GM18517 (cell line): ENCODE data around the gene GDPD1.
"Not testable (repeated sequence)": the region's sequence is repeated elsewhere in the genome, so short reads cannot be mapped to it uniquely, and the experiment has no call there.

Experiments
- ATAC-seq: cut with Tn5 transposase; IDR thresholded peaks from one replicate; pipeline ENCODE4 v1.9.1; 2021; ENCODE audit warnings: mild to moderate bottlenecking, moderate library complexity; ENCODE audit not compliant: unreplicated experiment

Gene GDPD1

DNA sequence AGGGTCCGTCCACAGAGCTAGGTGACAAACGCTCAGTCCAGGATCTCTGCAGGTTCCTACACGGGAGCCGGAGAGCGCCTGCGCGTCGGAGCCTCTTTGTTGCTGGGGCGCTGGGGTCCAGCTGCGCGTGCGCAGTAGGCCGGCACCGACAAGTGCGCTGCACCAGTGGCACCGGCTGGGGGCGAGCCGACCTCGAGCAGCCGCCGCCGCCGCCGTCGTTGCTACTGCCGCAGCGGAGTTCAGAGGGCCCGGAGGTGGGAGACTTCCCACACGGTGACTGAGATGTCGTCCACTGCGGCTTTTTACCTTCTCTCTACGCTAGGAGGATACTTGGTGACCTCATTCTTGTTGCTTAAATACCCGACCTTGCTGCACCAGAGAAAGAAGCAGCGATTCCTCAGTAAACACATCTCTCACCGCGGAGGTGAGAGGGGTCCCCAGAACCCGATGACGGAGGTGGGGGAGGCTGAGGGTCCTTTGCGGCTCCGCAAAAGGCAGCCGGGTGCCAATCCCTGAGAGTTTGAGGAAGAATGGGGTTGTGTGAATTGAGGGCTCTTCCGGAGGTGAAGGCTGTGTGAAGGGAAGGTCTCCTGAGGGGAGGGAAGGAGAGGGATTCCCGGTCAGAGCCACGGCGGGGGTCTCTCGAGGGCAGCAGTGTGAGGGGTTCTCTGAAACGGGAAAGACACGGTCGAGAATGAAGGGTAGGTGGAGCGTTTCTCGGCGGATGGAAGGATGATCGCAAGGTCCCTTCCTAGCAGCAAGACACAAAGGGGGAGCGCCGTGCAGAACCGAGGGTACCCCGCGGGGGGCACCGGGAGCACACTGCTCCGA, at the start of gene GDPD1:
TSS of gene GDPD1 (plus strand) at position 184 of the 831 bp plus-strand sequence. CDS start at position 283, 99 bp downstream.
- peak; percentile 85 for ATAC-seq

DNA sequence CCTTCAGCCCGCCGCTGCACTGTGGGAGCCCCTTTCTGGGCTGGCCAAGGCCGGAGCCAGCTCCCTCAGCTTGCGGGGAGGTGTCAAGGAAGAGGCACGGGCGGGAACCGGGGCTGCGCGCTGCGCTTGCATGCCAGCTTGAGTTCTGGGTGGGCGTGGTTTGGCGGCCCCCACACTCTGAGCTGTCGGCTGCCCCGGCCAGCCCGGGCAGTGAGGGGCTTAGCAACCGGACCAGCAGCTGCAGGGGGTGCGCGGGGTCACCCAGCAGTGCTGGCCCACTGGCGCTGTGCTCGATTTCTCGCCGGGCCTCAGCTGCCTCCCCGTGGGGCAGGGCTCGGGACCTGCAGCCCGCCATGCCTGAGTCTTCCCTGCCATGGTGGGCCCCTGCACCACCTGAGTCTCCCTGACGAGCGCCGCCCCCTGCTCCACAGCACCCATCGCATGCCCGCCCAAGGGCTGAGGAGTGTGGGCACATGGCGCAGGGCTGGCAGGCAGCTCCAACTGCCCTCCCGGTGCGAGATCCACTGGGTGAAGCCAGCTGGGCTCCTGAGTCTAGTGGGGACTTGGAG, 47.8 kb upstream of the GDPD1 start:
- no peak for ATAC-seq

DNA sequence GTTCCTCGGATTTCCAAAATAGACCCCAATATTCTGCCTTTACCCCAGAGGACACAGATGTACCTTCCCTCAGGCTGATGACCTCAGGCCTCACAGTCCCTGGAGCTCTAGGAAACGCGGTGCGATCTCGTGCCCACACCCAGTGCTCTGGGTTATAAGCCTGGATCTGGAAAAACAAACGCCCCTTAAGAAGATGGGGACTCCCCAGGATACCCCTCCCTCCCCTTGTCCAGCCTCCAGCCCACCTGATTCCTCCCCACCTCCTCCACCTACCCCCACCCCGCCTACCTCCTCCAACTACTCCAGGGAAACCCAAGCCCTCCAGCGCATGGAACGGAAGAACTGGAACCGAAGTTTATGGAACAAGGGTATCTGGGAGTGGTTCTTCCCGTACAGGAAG, 45.6 kb upstream of the GDPD1 start:
- no peak for ATAC-seq

DNA sequence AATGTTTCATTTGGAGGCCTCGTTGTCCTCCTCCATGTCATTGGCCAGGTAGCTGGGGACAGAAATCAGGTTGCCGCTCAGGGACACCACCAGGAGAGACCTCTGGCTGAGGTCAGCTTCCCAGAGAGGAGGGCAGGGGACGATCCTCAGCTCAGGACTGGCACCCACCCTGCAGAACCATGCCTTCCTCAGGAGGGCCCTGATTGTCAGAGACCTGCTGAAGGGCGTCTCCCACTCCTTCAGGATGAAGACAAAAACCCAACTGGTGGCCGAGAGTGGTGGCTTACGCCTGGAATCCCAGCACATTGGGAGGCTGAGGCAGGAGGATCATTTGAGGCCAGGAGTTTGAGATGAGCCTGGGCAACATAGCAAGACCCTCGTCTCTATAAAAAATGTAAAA, 45.2 kb upstream of the GDPD1 start:
- no peak for ATAC-seq

DNA sequence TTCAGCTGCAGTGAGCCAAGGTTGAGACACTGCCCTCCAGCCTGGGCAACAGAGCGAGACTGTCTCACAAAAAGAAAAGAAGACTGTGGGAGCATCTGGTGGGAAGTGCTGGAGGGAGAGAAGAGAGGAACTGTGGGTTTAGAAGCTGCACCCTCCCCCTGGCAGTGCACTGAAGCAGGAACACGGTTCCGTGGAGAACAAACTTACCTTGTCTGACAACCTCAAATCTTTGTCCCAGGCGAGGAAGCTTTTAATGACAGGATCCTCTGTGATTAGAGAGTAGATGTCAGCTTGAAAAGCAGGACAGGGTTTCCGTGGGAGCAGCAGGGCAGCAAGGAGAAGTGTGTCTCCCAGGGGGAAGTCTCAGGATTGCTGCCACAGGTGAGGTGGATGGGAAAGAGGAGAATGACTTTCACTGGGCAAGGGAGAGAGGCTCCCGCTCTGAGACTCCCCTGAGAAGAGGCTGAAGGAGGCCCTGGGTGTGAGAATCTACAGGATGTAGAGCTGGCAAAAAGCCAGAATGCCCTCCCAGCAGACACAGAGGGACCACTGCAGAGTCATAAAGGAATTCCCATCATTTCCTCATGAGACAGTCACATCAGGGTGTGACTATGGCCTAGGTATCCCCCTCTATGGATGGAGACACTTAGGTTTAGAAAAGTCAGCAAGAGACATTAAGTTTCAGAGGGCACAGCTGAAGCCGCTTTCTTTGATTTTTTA, 41.9 kb upstream of the GDPD1 start:
- ATAC-seq, result no peak

DNA sequence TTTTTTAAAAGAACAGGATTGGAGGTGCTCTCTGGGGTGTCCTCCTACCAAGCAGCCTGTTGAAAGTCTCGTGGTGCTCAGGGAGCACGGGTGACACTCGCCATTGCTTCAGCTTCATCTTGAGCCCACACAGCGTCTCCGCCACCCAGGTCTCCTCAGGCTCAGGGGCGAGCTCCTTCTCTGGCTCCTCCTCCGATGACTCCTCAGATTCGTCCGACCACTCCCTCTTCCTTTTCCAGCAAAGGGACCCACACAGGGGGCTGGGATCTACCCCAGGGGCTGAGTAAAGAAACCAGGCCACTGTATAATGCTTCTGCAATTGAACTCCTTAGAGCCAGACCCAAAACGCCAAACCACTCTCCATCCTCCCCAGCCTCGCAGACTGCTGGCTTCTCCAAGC, 40.7 kb upstream of the GDPD1 start:
- ATAC-seq, result not testable (repeated sequence)

DNA sequence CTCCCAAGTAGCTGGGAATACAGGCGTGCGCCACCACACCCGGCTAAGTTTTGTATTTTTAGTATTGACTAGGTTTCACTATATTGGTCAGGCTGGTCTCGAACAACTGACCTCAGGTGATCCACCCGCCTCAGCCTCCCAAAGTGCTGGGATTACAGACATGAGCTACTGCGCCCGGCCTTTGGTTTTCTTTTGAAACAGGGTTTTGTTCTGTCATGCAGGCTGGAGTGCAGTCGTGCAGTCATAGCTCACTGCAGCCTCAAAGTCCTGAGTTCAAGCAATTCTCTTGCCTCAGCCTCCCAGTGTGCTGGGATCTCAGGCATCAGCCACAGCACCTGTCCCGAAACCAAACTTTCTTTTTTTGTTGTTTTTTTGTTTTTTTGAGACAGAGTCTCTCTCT, 39.7 kb upstream of the GDPD1 start:
- no peak for ATAC-seq

DNA sequence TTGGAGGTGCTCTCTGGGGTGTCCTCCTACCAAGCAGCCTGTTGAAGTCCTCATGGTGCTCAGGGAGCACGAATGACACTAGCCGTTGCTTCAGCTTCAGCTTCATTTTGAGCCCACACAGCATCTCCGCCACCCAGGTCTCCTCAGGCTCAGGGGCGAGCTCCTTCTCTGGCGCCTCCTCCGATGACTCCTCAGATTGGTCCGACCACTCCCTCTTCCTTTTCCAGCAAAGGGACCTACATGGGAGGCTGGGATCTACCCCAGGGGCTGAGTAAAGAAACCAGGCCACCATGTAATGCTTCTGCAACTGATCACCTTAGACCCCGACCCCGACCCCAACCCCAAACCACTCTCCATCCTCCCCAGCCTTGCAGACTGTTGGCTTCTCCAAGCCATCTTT, 38.8 kb upstream of the GDPD1 start:
- ATAC-seq, result no peak

DNA sequence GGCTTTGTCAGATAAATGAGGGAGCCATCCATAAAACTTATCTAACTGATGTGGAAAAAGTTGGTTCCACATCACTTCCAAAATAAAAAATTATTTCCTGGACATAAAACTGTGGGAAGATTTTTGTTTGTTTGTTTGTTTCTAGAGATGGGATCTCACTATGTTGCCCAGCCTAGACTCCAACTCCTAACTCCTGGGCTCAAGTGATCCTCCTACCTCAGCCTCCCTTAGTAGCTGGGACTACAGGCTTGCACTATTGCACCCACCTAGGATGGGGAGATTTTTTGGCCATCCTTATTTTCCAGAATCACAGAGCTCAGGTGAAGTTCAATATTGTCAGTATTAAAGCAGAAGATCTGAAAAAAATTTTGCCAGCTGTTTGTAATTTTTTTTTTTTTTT, 34.3 kb upstream of the GDPD1 start:
- ATAC-seq, result no peak

DNA sequence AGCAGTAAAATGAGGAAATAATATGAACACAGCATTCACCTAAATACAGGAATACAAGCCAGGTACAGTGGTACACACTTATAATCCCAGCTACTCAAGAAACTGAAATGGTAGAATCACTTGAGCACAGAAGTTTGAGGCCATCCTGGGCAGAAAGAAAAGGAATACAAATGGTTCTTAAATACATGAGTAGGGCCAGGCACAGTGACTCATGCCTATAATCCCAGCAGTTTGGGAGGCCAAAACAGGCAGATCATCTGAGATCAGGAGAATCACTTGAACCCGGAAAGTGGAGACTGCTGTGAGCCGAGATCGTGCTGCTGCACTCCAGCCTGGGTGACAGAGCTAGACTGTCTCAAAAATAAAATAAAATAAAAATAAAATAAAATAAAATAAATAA, 33.5 kb upstream of the GDPD1 start:
- ATAC-seq, result no peak

DNA sequence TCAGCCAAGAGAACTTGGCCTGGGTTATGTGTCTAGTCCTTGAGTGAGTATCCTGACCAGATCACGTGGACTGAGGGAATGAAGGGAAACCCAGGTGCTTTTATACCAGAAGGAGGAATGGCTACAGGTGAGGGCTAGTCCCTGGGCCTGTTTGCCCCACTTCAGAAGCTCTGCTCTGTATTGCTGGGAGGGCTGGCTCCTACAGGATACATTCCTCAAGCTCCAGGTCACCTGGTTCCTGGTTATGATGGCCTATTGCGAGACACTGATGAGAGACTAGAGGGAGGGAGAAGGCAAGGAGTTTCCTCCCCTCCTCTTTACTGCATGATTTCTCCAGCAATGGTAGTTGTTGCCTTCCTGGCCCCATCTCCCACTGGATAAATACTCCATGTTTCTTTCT, 29.5 kb upstream of the GDPD1 start:
- ATAC-seq, result no peak

DNA sequence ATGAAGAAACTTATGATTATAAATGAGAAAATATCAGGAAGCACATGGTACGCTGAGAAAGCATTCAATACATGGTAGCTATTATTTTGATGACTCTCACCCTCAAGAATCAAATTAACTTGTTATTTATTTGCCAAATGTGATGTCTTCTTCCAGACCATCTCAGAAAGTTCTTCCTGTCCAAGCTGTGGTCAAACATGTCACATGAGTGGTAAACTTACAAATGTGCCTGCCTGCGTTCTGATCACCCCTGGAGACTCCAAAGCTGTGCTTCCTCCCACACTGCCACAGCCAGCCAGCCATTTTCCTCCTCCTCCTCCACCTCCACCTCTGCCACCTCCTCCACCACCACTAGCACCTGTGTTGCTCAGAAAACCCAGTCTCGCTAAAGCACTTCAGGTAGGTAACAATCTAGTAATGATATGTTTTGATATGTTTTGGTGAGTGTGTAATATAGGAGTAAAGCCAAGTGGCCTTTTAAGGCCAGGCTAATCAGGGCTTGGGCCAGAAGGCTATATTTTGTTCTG, 26.9 kb upstream of the GDPD1 start:
- no peak for ATAC-seq

DNA sequence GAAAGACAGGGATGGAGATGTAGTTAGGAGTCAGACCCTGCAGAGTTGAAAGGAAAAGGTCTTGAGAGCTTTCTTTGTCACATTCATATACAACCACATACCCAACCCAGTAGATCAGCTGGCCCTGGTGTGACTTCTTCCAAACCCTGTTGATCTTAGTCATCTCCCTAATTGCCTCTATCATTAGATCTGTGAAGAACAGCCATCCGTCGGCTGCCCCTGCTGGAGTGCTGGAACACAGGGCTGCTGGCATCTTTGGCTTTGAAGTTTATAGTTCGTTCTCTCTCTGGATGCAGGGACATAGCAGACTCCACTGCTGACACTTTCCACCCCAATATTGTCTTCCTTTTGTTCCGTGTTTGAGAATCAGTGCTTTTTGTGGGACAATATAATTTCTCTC, 20.9 kb upstream of the GDPD1 start:
- ATAC-seq, result no peak

DNA sequence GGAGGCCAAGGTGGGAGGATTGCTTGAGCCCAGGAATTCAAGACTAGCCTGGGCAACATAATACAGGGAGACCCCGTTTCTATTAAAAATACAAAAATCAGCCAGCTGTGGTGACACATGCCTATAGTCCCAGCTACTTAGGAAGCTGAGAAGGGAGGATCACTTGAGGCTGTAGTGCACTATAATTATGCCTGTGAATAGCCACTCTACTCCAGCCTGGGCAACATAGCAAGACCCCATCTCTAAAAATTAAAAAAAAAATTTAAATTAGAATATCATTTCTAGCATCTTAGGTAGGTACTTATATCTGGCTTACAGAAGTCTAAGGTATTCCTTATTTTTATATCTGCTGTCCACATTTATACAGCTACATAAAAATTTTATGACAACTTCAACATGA, 18.0 kb upstream of the GDPD1 start:
- no peak for ATAC-seq

DNA sequence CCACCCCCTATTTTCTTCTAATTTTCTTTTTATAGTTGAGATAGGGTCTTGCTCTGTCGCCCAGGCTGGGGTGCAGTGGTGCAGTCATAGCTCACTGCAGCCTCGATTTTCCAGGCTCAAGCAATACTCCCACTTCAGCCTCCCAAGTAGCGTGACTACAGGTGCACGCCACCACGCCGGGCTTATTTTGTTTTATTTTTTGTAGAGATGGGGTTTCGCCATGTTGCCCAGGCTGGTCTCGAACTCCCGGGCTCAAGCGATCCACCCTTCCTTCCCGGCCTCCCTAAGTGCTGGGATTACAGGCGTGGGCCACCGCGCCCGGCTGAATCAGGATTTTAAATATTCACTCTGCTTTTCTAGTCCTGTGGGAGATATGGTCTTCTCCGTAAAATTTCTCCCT, 941 bp upstream of the GDPD1 start:
- no peak for ATAC-seq

DNA sequence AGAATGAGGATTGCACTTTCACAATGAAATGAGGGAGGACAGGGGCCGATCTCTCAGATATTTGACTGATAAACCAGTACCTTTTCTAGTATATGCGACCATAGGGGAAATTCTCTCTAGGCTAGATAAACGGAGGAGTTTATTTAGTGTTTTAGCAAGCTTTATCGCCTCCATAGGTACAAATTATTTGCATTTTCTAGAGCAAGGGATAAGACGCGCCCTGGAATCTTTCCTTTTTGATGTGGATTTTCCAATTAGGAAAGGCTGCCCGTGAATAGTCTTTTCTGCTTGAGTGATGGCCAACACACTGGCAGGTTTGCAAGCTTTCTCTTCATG, 351 bp upstream of the GDPD1 start:
- ATAC-seq, result no peak

DNA sequence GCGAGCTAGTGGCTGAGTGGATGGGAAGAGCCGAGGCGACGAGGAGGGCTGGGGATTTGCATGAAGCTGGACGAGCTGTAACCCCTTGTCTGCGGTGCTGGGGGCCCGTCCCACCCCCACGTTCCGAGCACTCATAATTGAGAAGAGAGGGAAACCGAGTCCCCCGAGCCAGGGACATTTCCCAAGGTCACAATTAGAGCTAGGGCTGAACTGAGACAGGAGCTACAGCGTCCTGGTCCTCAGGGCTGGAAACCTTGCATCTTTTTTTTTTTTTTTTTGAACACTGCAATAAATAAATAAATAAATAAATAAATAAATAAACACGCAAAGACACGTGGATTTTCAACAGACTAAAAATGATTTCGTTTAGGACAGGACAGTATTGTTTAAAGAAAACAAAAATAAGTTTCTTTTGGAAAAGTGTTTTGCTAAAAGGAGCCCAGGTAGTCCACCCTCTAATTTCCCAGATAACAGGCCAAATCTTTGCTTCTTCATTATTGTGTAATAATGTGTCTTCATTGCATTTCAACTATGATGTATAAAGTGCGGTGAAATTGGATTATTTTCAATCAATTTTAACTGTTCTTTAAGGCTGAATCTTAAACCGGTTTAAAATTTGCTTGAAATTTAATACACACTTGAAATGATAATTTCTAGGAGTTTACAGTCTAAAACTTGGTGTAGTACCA, 992 bp downstream of the GDPD1 start:
- ATAC-seq, result no peak

DNA sequence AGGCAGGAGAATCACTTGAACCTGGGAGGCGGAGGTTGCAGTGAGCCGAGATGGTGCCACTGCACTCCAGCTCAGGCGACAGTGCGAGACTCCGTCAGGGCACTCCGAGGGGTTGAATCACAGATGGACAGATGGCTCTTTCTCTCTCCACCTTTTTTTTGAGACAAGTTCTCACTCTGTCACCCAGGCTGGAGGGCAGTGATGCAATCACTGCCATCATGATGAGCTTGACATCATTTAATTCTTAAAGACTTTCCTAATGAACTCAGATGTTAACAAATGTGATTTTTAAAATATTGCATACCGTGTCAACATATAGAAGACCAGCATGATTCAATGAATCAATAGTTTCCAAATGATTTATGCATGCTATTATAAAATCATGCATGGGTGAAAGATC, 3.5 kb downstream of the GDPD1 start:
- ATAC-seq, result no peak

DNA sequence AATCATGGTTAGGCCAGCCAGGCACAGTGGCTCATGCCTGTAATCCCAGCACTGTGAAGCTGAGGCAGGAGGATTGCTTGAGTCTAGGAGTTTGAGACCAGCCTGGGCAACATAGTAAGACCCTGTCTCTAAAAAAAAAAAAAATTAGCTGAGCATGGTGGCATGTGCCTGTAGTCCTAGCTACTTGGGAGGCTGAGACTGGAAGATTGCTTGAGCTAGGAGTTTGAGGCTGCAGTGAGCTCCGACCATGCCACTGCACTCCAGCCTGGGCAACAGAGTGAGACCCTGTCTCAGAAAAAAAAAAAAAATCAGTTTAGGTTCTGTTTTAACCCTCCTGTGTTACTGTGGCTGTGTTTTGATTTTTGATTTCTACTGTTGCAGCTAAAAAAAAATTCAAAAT, 8.3 kb downstream of the GDPD1 start:
- ATAC-seq, result not testable (repeated sequence)

DNA sequence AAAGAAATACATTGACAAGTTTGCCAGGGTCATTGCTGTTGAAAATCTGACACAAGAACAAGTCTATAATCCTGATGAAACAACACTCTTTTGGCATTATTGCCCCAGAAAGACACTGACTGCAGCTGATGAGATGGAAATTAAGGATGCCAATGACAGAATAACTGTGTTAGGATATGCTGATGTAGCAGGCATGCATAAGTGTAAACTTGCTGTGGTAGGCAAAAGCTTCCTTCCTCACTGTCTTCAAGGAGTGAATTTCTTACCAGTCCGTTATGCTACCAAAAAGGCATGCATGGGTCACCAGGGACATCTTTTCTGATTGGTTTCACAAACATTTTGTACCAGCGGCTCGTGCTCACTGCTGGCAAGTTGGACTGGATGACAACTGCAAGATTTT, 10.5 kb downstream of the GDPD1 start:
- ATAC-seq, result no peak

DNA sequence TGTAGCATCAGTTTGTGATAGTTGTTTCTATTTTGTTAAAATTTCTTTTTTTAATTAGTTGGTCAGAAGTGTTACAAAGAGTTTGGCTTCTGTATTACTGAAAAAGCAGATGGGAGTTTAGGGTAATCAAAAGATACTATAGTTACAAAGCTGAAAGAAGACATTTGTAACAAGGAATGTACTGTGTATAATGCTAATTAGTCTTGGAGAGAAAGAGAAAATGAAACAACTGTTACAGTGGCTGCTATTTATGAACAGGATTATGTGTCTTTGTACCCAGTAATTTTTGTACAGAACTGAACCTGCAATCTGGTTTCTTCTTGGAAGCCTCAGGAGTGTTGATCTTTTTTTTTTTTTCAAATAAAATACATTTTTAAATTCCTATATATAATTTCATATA, 14.3 kb downstream of the GDPD1 start:
- ATAC-seq, result no peak
